ENCODE results near the gene C11orf42. TPM values are rescaled to one million over a fixed set of nuclear protein-coding genes. Genes with fewer than 3 reads are reported as not detected.

The C11orf42 gene
- total RNA-seq, 4 donors from 2014 or later = not detected

DNA sequence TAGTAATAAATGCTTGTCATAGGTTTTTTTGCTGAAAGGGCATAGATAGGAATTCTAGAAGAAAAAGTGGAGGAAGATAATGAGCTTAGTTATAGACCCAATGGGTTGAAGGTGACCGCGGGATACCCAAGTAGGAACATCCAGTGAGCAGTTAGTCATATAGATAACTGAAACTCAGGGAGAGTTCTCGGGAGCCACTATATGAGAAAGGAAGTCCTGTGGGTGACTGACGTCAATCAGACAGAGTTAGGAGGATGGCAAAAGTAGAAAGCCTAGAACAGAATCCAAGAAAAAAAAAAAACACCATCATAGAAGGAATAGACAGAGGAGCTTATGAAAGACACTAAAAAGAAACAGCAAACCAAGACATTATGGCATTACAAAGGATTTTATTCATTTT, 31.9 kb downstream of the C11orf42 start:
- no peak overlapping the region for H3K27ac ChIP-seq
- no peak for DNase-seq
- no peaks in the 10 kb centered on the region for H3K36me3 ChIP-seq
- intact Hi-C loops (cut with DNase I; ENCODE audit: low total_unique reads) = no loop called here
- TF ChIP-seq, protein P1, sequence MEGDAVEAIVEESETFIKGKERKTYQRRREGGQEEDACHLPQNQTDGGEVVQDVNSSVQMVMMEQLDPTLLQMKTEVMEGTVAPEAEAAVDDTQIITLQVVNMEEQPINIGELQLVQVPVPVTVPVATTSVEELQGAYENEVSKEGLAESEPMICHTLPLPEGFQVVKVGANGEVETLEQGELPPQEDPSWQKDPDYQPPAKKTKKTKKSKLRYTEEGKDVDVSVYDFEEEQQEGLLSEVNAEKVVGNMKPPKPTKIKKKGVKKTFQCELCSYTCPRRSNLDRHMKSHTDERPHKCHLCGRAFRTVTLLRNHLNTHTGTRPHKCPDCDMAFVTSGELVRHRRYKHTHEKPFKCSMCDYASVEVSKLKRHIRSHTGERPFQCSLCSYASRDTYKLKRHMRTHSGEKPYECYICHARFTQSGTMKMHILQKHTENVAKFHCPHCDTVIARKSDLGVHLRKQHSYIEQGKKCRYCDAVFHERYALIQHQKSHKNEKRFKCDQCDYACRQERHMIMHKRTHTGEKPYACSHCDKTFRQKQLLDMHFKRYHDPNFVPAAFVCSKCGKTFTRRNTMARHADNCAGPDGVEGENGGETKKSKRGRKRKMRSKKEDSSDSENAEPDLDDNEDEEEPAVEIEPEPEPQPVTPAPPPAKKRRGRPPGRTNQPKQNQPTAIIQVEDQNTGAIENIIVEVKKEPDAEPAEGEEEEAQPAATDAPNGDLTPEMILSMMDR (IDR thresholded peaks at IDR 0.05) = no peak
- TF ChIP-seq POLR2A (IDR thresholded peaks at IDR 0.05) = no peak
- no peak overlapping the region for H3K4me3 ChIP-seq
- no peaks in the 10 kb centered on the region for H3K27me3 ChIP-seq
- H3K4me1 ChIP-seq = peaks cover 0 to 3% of the 10 kb centered on the region in 2 donors
- no peaks in the 10 kb centered on the region for H3K9me3 ChIP-seq

DNA sequence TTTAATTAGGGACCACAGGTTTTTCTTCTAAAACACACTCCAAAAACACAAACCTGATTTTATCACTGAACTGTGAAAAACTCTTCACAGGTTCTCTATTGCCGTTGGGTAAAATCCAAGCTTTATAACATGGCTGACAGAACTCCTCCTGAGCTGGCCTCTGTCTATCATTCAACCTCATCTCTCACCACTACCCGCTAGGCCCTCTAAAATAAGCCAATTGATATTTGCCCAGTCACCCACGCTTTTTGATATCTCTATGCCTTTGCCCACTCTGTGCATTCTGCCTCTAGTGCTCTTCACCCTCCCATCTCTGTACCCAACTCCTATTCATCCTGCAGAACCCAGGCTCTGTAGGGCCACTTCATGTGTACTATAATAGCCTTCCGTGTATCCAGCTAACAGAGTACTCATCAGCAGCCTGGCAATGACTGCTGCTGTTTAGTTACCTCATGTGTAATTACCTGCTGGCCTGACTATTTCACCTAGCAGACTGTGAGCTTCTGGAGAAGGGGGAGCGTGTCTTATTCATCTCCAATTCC, 32.5 kb downstream of the C11orf42 start:
- TF ChIP-seq, protein P1 (IDR thresholded peaks at IDR 0.05) = no peak
- TF ChIP-seq POLR2A (IDR thresholded peaks at IDR 0.05) = no peak
- Histone ChIP-seq H3K36me3 (no peaks in the 10 kb centered on the region), H3K4me3 (no peak overlapping the region), H3K27me3 (no peaks in the 10 kb centered on the region), H3K9me3 (no peaks in the 10 kb centered on the region), H3K4me1 (peaks cover 0 to 3% of the 10 kb centered on the region in 2 donors), H3K27ac (no peak overlapping the region)
- intact Hi-C loops (cut with DNase I; ENCODE audit: low total_unique reads) = no loop called here
- DNase-seq = no peak

DNA sequence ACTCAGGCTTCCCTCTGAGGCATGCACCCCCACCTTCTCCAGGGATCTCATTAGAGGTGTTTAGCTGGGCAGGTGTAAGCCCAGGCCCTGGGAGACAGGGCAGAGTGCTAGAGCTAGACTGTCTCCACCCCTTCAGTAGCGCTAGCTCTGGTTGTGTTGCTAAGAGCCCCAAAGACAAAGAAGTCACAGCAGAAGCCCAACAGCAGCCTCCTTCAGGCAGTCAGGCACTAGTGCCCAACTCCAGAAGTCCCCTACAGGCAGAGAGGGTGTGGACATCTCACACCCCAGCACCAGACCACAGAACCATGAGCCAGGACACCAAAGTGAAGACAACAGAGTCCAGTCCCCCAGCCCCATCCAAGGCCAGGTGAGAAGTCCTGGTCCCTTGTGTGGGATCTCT, 33.5 kb downstream of the C11orf42 start, which contains the start of gene CNGA4:
CNGA4 (plus strand) TSS at position 188 of the 400 bp plus-strand sequence; CDS start at position 306, 118 bp downstream.
- Histone ChIP-seq H3K9me3 (no peaks in the 10 kb centered on the region), H3K4me3 (no peak within 1 kb of the TSS), H3K27me3 (no peaks in the 10 kb centered on the region), H3K4me1 (no peaks in the 10 kb centered on the region), H3K36me3 (no peaks in the 10 kb centered on the region), H3K27ac (no peak within 1 kb of the TSS)
- no peak for TF ChIP-seq POLR2A (IDR thresholded peaks at IDR 0.05)
- TF ChIP-seq, protein P1 (IDR thresholded peaks at IDR 0.05) = no peak
- no peak for DNase-seq
- intact Hi-C loops (cut with DNase I; ENCODE audit: low total_unique reads) = no loop called here

DNA sequence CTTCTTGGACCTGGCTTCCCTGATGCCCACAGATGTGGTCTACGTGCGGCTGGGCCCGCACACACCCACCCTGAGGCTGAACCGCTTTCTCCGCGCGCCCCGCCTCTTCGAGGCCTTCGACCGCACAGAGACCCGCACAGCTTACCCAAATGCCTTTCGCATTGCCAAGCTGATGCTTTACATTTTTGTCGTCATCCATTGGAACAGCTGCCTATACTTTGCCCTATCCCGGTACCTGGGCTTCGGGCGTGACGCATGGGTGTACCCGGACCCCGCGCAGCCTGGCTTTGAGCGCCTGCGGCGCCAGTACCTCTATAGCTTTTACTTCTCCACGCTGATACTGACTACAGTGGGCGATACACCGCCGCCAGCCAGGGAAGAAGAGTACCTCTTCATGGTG, 34.8 kb downstream of the C11orf42 start:
- Histone ChIP-seq H3K27ac (no peak overlapping the region), H3K27me3 (no peaks in the 10 kb centered on the region), H3K4me1 (no peaks in the 10 kb centered on the region), H3K4me3 (no peak overlapping the region), H3K9me3 (no peaks in the 10 kb centered on the region), H3K36me3 (no peaks in the 10 kb centered on the region)
- TF ChIP-seq, protein P1 (IDR thresholded peaks at IDR 0.05) = no peak
- TF ChIP-seq POLR2A (IDR thresholded peaks at IDR 0.05) = no peak
- DNase-seq = no peak
- intact Hi-C loops (cut with DNase I; ENCODE audit: low total_unique reads) = no loop called here

DNA sequence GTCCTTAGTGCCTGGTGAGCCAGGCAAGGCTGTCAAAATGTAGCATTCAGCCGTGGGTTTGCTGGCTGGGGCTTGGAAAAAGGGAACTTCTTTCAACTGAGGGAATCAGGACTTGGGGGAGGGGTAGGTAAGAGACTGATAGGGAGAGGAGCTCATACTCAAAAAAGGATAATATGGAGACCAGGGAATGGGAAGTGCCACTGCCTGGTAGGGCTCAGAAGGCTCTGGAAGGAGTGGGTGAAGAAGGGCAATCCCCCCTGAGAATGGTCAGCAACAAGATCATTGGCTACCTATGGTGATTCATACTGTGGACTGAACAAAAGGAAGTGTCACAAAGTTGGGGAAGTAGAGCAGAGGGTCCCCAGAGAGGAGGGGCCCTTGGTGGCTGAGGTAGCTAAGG, 35.4 kb downstream of the C11orf42 start:
- intact Hi-C loops (cut with DNase I; ENCODE audit: low total_unique reads) = no loop called here
- Histone ChIP-seq H3K27me3 (no peaks in the 10 kb centered on the region), H3K4me3 (no peak overlapping the region), H3K9me3 (no peaks in the 10 kb centered on the region), H3K4me1 (no peaks in the 10 kb centered on the region), H3K27ac (no peak overlapping the region), H3K36me3 (no peaks in the 10 kb centered on the region)
- TF ChIP-seq, protein P1 (IDR thresholded peaks at IDR 0.05) = no peak
- no peak for TF ChIP-seq POLR2A (IDR thresholded peaks at IDR 0.05)
- no peak for DNase-seq
